Vagina (tissue), 2 donors: ENCODE data around the gene EYS.

ENCODE experiments used
- POLR2A ChIP-seq, 2 donors: fragments of 450-650 bp; IDR thresholded peaks; one replicate each; pipeline ENCODE4 v1.6.1; 2017; ENCODE audit warnings: antibody characterized with exemption in 2 of 2, mild to moderate bottlenecking in 2 of 2, moderate library complexity in 2 of 2
- POLR2AphosphoS5 ChIP-seq, 2 donors: sonication (generic); formaldehyde crosslinking; IDR thresholded peaks; one replicate each; pipeline ENCODE4 v1.9.0; 2017; ENCODE audit warnings: antibody characterized with exemption in 2 of 2, mild to moderate bottlenecking in 2 of 2, low read depth in 1 of 2; ENCODE audit not compliant: insufficient read depth in 1 of 2

DNA sequence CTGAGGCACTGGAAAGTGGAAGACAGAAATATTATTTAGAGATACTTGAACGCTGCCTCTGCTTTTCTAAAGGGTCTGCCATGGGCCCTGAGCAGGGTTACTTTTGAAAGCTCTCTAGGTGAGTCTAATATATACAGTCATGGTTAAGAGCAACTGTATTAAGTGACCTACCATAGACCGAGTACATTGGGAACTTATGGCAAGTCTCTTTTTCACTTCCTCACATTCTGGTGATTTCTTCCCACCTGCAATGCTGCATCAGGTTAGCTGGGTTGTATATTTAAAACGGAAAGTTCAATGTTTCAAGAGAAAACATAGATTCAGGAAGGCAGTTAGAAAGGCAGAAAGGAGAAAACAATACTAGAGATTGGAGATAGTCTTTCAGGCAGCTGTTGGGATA lies 1916.7 kb downstream of the EYS start:
- TF ChIP-seq POLR2A (IDR thresholded peaks at IDR 0.05) (no peak), POLR2AphosphoS5 (IDR thresholded peaks at IDR 0.05; ENCODE audit: insufficient read depth in 1 of 2, low read depth in 1 of 2) (no peak)
